ENCODE data around the gene NEUROD1.

The NEUROD1 gene

GRCh38 chr2:181679544-181679979, 755 bp downstream of the NEUROD1 start:
- no peak for DNase-seq

GRCh38 chr2:181678861-181679543, 1.3 kb downstream of the NEUROD1 start:
- no peak for DNase-seq

DNA sequence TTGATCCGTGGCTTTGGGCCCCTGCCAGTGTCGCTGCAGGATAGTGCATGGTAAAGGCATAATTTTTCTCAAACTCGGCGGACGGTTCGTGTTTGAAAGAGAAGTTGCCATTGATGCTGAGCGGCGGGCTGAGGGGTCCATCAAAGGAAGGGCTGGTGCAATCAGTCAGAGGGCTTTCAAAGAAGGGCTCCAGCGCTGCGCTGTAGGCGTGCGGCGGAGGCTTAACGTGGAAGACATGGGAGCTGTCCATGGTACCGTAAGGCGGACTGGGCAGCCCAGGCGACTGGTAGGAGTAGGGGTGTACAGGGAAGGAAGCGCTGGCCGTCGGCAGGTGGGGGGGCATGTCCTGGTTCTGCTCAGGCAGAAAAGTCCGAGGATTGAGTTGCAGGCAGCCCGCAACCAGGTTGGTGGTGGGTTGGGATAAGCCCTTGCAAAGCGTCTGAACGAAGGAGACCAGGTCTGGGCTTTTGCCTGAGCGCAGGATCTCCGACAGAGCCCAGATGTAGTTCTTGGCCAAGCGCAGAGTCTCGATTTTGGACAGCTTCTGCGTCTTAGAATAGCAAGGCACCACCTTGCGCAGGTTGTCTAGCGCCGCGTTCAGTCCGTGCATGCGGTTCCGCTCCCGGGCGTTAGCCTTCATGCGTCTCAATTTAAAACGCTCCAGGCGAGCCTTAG, 2.3 kb downstream of the NEUROD1 start:
- no peak for DNase-seq

DNA sequence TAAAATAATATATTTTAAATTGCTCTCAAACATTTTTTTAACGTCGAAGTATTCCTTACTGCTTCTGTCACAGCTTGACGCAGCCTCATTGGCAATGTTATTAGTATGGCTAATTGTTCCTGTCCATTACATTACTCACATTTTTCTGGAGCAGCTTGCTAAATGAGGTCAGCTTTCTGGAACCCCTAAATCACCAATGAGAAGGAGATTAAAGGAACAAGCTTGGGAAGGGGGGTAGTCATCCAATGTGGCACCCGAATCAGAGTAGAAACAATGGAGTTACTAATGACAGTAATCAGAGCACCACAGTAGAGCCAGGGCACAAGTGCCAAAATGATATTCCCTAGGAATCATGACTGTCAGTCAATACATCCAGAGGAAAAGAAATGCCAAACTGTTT, 5.1 kb downstream of the NEUROD1 start:
- no peak for DNase-seq

- DNase-seq = no peak
Observed at GRCh38 chr2:181674461-181674860, 5.9 kb downstream of the NEUROD1 start.

DNA sequence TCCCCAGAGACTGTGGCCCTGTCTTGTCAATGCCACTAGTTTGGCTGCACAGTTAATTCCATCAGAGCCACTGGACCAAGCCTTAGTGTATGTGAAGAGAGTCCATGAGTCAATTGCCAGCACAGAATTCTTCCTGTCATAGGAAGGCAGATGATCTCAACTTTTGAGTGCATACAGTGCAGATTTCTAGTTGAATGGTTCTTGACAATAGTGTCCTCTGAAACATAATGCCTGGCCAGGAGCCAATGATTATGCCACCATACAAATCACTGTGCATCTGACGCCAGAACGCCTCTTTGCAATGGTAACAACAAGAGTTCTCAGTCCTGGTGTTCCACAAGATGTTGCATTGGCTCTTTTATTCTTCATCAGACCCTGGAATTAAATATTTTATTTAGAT, 7.1 kb downstream of the NEUROD1 start:
- DNase-seq = peak; percentile 58 to 71

DNA sequence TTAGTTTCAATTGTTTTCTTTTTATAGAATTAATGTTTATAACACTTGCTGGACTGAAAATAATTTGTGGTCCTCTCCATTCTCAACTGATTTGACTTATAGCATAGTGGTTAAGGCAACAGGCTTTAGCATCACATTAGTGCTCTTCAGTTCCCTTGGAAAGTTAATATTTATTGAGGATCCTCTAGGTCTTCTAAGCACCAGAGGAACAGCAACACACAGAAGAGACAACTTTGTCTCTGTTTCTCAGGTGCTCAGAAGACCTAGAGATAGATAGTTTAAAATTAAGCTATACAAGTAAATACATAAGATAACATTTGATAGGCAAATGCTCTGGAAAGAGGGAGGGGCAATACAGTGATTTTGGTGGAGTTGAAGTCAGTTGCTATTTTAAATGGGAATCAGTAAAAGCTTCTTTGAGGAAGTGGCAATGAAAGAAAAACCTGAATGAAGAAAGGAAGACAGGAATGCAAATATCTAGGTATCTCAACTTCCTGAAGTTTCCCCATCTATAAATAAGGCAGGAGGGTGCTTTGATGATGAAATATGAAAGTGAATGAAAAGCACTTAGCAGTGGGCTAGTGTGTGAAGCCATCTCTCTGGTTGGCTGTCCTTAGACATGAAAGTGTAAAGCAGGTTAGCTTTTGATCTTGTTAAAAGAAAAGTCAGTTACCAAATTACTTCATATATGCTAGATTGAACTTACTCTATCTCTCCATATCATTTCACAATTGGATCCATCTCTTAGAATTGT, 7.9 kb downstream of the NEUROD1 start:
- DNase-seq = no peak

DNA sequence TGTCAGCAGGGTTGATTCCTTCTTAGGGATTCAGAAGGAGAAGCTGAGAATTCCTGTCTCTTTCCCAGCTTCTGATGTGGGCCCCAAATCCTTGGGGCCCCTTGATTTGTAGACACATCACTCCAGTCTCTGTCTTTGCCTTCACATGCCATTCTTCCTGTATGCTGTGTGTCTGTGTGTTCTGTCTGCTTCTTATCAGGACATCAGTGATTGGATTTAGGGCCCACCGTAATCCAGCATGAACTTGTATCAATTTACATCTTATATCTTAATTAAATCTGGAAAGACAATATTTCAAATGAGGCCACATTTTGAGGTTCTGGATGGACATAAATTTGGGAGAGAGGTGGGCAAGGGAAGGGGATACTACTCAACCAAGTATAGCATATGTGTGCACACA, 9.7 kb downstream of the NEUROD1 start:
- DNase-seq = no peak

DNA sequence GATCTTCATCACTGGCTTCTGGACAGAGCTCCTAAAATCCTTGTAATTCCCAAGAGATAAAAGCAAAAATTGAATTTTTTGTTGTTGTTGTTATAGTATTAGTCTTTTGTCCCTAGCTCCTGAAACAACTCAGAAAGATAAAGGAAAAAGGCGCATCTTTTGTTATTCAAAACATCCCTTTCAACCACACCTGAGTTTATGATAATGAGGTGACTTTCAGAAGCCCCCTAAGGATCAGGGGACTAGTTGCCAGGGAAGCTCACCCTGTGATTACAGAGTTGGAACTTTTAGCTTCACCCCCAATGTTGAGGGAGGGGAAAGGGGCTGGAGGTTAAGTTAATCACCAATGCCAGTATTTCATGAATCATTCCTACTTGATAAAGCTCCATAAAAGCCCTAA, 13.1 kb downstream of the NEUROD1 start:
- DNase-seq = no peak

GRCh38 chr2:181662287-181662686, 18.0 kb downstream of the NEUROD1 start:
- DNase-seq = no peak

- no peak for DNase-seq
Observed at GRCh38 chr2:181660181-181660580, 20.1 kb downstream of the NEUROD1 start.

DNA sequence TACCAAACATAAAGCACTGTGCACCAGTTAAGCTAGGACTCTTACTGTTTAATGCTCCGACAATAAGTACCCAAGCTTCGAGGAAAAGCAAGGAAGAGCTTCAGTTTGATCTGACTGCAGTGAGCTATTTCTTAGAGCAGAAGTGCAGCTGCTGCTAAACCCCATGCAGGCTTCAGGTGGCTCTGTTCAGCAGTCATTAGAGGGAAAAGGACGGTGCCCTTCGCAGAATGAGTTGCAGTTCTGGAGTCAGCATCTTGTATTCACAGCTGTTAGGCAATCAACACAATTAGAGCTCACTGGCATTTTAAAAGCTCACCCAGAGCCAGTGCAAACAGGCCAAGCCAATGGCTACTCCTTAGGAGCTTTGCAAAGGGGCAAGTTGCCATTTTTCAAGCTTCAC, 21.9 kb downstream of the NEUROD1 start:
- DNase-seq = peak in 1 of 2 experiments; percentile 10

- no peak for DNase-seq
Observed at GRCh38 chr2:181657379-181657778, 22.9 kb downstream of the NEUROD1 start.

DNA sequence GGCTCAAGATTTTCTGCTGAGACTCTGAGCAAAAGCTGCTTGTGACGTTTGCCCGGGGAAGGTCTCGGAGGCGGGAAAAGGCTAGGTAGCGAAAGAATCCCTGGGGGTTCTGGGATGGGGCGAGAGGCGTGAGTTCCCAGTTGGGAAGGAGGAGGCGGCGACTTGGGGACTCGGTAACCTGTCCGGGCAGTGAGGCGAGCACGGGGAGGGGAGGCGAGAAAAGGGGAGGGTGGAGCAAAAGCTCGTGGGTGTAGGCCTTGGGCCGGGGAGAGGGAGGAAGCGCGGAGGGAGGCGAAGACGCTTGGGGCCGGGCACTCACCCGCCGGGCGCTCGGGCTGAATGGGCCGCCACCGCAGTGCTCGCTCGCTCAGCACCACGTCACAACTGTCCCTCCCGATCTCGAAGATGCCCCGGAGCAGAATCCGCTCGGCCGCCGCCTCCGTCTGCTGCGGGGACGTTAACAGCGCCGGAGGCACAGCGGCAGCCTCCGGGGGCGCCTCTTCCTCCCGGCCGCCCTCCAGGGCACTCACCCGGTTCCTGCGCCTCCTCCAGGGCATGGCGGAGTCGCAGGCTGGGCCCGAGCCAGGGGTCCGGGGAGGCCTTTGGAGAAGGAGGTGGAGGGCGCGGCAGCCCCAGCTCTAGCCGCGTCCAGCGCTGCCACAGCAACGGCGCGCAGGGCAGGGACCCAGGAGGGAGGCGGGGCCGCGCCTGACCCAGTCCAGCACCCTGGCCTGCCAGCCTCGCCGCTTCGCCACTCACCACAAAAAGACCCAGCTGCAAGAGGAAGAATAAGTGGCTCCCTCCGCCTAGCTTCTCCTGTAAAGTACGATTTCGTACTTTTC, 23.6 kb downstream of the NEUROD1 start, which contains the start of gene CERKL:
TSS of gene CERKL (minus strand) at position 656 of the 842 bp plus-strand sequence. CDS start at position 557, 99 bp downstream.
- DNase-seq = no peak

GRCh38 chr2:181655519-181655918, 24.8 kb downstream of the NEUROD1 start:
- DNase-seq = no peak

DNA sequence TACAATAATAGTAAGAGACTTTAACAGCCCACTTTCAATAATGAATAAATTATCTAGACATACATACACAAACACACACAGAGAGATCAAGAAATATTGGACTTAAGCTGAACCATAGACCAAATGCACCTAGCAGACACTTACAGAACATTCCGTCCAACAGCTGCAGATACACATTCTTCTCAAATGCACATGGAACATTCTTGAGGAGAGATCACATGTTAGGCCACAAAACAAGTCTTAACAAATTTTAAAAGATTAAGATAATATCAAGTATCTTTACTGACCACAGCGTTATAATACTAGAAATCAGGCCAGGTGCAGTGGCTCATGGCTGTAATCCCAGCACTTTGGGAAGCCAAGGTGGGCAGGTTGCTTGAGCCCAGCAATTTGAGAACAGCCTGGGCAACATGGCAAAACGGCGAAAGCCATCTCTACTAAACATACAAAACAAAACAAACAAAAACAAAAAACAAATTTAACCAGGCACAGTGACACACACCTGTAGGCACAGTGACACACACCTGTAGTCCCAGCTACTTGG, 30.8 kb downstream of the NEUROD1 start:
- no peak for DNase-seq

DNA sequence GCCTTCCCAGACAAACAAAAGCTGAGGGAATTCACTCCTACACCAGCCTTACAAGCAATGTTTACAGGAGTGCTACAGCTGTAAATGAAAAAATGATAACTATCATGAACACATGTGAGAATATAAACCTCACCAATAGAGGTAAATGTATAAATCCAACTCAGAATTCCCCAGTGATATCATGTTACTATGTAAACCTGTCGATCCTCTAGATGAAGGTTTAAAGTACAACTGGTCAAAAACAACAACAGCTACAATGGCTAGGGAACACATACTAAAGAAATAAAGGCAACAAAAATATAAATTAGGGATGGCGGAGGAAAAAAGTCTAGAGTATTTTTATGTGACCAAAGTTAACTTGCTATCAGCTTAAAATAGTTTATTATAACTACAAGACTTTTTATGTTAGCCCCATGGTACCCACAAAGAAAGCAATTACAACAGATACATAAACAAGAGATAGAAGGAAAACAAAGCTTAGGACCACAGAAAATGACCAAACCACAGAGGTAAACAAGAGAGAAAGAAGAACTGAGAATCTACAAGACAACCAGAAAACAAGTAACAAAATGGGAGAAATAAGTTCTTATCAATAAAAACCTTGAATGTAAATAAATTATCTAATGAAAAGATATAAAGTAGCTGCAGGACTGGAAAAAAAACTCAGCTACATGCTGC, 31.7 kb downstream of the NEUROD1 start:
- DNase-seq = no peak

GRCh38 chr2:181646415-181646987, 33.8 kb downstream of the NEUROD1 start:
- DNase-seq = no peak

GRCh38 chr2:181643151-181643550, 37.2 kb downstream of the NEUROD1 start:
- DNase-seq = no peak

- DNase-seq = no peak
Observed at GRCh38 chr2:181642086-181642485, 38.2 kb downstream of the NEUROD1 start.

GRCh38 chr2:181639686-181640085, 40.6 kb downstream of the NEUROD1 start:
- DNase-seq = no peak

Data from SHP77 (cell line).